DMS114 treated with DMSO at 0.1 percent for 48 hours (cell line): ENCODE results near the gene CYTH2.

Experiments used
- DNase-seq: peaks from one replicate; lab custom pipeline; 2025; ENCODE audit not compliant: unreplicated experiment; lab: John Stamatoyannopoulos, UW

The CYTH2 gene

GRCh38 chr19:48492925-48493717 lies 24.0 kb downstream of the CYTH2 start:
- DNase-seq: peak; percentile 84

- DNase-seq: no peak
Measured at GRCh38 chr19:48493718-48494401, 24.7 kb downstream of the CYTH2 start.

- DNase-seq: no peak
Measured at GRCh38 chr19:48495396-48495795, 26.2 kb downstream of the CYTH2 start.

- DNase-seq: no peak
Measured at GRCh38 chr19:48496959-48497727, 28.0 kb downstream of the CYTH2 start.

GRCh38 chr19:48497728-48498594 lies 28.8 kb downstream of the CYTH2 start:
- DNase-seq: no peak

GRCh38 chr19:48498595-48499311 lies 29.6 kb downstream of the CYTH2 start:
- DNase-seq: no peak

- no peak for DNase-seq
Measured at GRCh38 chr19:48499316-48500090, 30.3 kb downstream of the CYTH2 start.

GRCh38 chr19:48500830-48501493 lies 31.8 kb downstream of the CYTH2 start:
- DNase-seq: no peak

GRCh38 chr19:48501494-48502349 lies 32.6 kb downstream of the CYTH2 start:
- no peak for DNase-seq

GRCh38 chr19:48502350-48503018 lies 33.3 kb downstream of the CYTH2 start:
- no peak for DNase-seq

- DNase-seq: peak; percentile 23
Measured at GRCh38 chr19:48506138-48506733, 37.1 kb downstream of the CYTH2 start.

- DNase-seq: no peak
Measured at GRCh38 chr19:48507911-48508439, 38.8 kb downstream of the CYTH2 start.

GRCh38 chr19:48508729-48509411 lies 39.7 kb downstream of the CYTH2 start:
- no peak for DNase-seq

- no peak for DNase-seq
Measured at GRCh38 chr19:48509467-48510194, 40.5 kb downstream of the CYTH2 start.
